GM18499 (cell line): ENCODE results near the gene CCDC157.
"Not testable (repeated sequence)": the region's sequence is repeated elsewhere in the genome, so short reads cannot be mapped to it uniquely, and the experiment has no call there.

Experiments
- ATAC-seq: cut with Tn5 transposase; IDR thresholded peaks from one replicate; pipeline ENCODE4 v1.9.1; 2021; ENCODE audit warnings: moderate number of reproducible peaks; ENCODE audit not compliant: insufficient read depth, unreplicated experiment

CCDC157 gene

GRCh38 chr22:30383061-30383460 is 26.3 kb downstream of the CCDC157 start:
- ATAC-seq: no peak

- no peak for ATAC-seq
Observed at GRCh38 chr22:30385942-30386341, 29.1 kb downstream of the CCDC157 start.

- no peak for ATAC-seq
Observed at GRCh38 chr22:30386608-30386959, 29.8 kb downstream of the CCDC157 start.

- no peak for ATAC-seq
Observed at GRCh38 chr22:30386960-30387827, 30.4 kb downstream of the CCDC157 start, which contains the start of gene RNF215. Gene RNF215 (minus strand): TSS chr22:30387411. CDS start chr22:30387313, 98 bp downstream.

- no peak for ATAC-seq
Observed at GRCh38 chr22:30390974-30391691, 34.3 kb downstream of the CCDC157 start.

- no peak for ATAC-seq
Observed at GRCh38 chr22:30392661-30393321, 36.0 kb downstream of the CCDC157 start.

- no peak for ATAC-seq
Observed at GRCh38 chr22:30393322-30393680, 36.5 kb downstream of the CCDC157 start.

GRCh38 chr22:30393885-30394284 is 37.1 kb downstream of the CCDC157 start:
- no peak for ATAC-seq

- ATAC-seq: no peak
Observed at GRCh38 chr22:30396871-30397655, 40.3 kb downstream of the CCDC157 start, which contains the start of gene SEC14L2. Gene SEC14L2 (plus strand): TSS chr22:30397018. CDS start chr22:30397117, 99 bp downstream.

GRCh38 chr22:30397656-30398635 is 41.1 kb downstream of the CCDC157 start:
- no peak for ATAC-seq

GRCh38 chr22:30398685-30399680 is 42.2 kb downstream of the CCDC157 start:
- ATAC-seq: no peak

GRCh38 chr22:30399718-30400117 is 42.9 kb downstream of the CCDC157 start:
- ATAC-seq: no peak

GRCh38 chr22:30400159-30400558 is 43.4 kb downstream of the CCDC157 start:
- no peak for ATAC-seq

GRCh38 chr22:30401024-30401423 is 44.2 kb downstream of the CCDC157 start:
- not testable (repeated sequence) for ATAC-seq

- no peak for ATAC-seq
Observed at GRCh38 chr22:30402028-30402765, 45.4 kb downstream of the CCDC157 start.

GRCh38 chr22:30402766-30403104 is 45.9 kb downstream of the CCDC157 start:
- not testable (repeated sequence) for ATAC-seq

- ATAC-seq: no peak
Observed at GRCh38 chr22:30404307-30404706, 47.5 kb downstream of the CCDC157 start.
